SIG-M5 treated with dmso at 0.1 percent for 504 hours (cell line): ENCODE measurements around the gene SYK.
"Not testable (repeated sequence)": the region's sequence is repeated elsewhere in the genome, so short reads cannot be mapped to it uniquely, and the experiment has no call there.

Source experiments
- DNase-seq: peaks from one replicate; lab custom pipeline; 2025; ENCODE audit not compliant: unreplicated experiment; lab: John Stamatoyannopoulos, UW

Gene SYK

GRCh38 chr9:90795084-90795483 is 6.5 kb upstream of the SYK start:
- DNase-seq, result no peak

- DNase-seq, result peak; percentile 95
Observed at GRCh38 chr9:90795871-90796317, 5.7 kb upstream of the SYK start.

- peak; percentile 90 for DNase-seq
Observed at GRCh38 chr9:90799271-90799852, 2.3 kb upstream of the SYK start.

GRCh38 chr9:90801973-90802322 is 329 bp downstream of the SYK start:
- DNase-seq, result no peak

GRCh38 chr9:90802386-90802985 is 867 bp downstream of the SYK start:
- peak; percentile 62 for DNase-seq

GRCh38 chr9:90803860-90804593 is 2.4 kb downstream of the SYK start:
- DNase-seq, result peak; percentile 58

- DNase-seq, result no peak
Observed at GRCh38 chr9:90805006-90805996, 3.7 kb downstream of the SYK start.

GRCh38 chr9:90807006-90807405 is 5.4 kb downstream of the SYK start:
- no peak for DNase-seq

GRCh38 chr9:90808398-90808797 is 6.8 kb downstream of the SYK start:
- DNase-seq, result no peak

- DNase-seq, result no peak
Observed at GRCh38 chr9:90808890-90809685, 7.5 kb downstream of the SYK start.

GRCh38 chr9:90810691-90811090 is 9.1 kb downstream of the SYK start:
- DNase-seq, result no peak

- DNase-seq, result no peak
Observed at GRCh38 chr9:90813046-90813445, 11.4 kb downstream of the SYK start.

GRCh38 chr9:90813523-90813922 is 11.9 kb downstream of the SYK start:
- DNase-seq, result no peak

- DNase-seq, result no peak
Observed at GRCh38 chr9:90814355-90814754, 12.7 kb downstream of the SYK start.

- DNase-seq, result peak; percentile 51
Observed at GRCh38 chr9:90815183-90815943, 13.7 kb downstream of the SYK start.

GRCh38 chr9:90815944-90816357 is 14.3 kb downstream of the SYK start:
- DNase-seq, result no peak

GRCh38 chr9:90816690-90817089 is 15.1 kb downstream of the SYK start:
- DNase-seq, result no peak

- no peak for DNase-seq
Observed at GRCh38 chr9:90818279-90818678, 16.7 kb downstream of the SYK start.

- not testable (repeated sequence) for DNase-seq
Observed at GRCh38 chr9:90820406-90820805, 18.8 kb downstream of the SYK start.

- DNase-seq, result not testable (repeated sequence)
Observed at GRCh38 chr9:90821236-90821635, 19.6 kb downstream of the SYK start.
